ENCODE measurements around the gene SELENOO.

The SELENOO gene

DNA sequence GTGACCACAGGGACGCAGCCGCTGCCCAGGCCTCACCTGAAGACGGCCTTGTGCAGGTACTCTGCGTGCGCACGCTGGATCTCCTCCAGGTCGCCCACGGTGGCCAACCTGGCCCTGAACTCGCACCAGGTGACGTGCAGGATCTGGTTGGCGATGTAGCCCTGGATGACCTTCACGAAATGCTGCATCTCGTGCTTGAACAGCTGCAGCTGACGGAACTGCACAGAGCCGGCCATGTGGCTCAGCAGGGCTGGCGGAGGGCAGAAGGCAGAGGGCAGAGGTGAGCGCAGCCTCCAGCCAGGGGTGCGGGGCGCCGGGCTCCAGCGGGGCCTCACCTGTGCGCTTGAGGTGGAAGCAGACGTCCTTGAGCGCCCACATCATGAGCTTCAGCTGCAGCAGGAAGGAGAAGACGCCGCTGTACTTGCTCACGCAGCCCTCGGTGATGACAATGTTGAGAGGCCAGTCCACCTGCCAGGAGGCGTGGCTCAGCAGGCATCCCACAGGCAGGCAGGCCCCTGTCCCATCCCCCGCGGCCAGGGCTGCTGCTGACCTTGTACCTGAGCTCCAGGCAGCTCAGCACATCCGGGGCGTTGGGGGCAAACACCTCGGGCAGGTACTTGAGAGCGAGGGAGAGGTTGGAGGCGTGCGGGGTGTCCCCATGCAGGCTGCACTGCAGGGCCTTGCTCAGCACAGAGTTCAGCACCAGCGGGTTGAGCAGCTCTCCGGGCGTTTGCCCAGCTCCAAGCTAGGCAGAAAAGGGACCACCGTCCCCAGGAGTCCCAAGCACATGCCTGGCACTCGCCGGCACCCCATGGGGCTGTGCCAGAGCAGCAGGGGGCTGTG, 17.6 kb downstream of the SELENOO start:
- DNase-seq = no peak

DNA sequence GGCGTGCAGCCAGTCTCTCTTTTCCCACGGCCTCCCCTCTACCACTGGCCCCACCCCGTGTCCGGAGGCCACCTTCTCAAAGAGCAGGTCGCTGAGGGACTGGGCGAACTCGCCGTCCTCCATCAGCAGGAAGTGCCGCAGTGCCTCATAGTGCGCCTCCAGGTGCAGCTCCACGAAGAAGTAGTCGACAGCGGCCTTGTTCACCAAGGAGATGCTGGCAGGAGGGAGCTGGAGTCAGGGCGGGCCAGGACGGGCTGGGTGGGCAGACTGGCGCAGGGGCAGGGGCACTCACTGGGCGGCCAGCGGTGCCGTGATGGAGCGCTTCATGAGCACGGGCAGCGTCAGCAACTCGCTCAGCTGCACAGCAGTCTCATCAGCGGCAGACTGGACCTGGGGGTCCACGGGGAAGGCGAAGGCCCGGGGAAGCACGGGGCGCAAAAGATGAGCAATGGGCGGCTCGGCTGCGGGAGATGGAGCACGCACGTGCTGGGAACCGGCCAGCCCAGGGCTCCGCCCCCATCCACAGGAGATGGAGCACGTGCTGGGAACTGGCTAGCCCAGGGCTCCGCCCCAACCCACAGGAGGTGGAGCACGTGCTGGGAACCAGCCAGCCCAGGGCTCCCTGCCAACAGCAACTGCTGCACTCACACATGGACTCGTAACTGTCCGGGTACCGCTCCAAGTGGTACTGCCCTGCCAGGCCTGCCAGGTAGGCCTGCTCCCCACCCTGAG, 18.4 kb downstream of the SELENOO start:
- peak; percentile 78 for DNase-seq

DNA sequence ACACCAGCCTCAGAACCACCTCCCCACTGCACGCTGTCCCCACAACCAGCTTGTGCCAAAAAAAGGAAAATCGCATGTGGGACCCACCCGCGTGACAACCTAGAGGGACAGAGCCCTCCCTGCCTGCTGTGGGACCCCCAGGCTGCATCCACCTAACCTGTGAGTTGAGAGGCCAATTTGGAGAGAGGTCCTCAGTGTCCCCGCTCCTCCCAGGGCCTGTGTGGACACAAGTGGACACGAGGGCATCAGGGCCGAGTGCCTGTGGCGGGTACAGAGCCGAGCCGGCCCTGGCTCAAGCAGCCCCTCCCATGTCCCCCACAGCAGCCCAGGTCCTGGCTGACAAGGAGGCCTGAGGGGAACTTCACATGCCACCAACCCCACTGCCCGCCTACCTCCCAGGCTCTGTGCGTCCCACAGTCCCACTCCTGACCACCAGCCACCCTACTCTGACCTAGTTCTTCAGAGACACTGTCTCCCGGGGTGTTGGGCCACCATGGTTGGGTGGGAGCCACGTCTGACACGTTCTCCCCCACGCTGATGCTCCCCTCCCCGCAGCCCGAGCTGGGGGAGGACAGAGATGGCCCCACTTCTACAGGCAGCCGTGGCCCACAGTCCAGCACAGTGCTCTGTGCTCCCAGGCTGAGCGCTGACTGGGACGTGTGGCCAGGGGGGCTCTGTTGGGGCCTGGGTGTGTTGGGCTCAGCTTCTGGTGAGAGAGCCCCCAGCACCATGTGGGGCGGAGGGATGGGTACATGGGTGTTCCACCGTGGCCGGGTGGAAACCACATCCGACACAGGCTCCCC, 19.2 kb downstream of the SELENOO start:
- DNase-seq = no peak

GRCh38 chr22:50220603-50221409, 20.0 kb downstream of the SELENOO start:
- DNase-seq = no peak

GRCh38 chr22:50221410-50222300, 20.8 kb downstream of the SELENOO start:
- no peak for DNase-seq

DNA sequence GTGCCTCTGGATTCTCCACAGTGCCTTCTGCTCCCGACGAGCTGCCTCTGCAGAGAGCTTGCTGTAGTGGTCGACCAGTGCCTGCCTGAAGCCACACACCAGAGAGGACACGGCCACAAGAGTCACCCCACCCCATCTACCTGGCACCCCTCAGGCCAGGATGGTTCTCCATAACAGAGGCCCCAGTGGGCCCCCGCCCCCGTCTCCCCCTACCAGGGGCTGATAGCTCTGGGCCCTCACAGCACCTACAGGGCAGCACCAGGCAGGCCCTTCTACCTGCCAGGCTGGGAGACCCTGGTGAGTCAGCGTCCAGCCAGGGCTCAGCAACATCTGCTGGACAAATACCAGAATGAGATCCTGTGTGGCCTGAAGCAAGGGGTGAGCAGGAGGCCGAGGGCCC, 21.7 kb downstream of the SELENOO start:
- no peak for DNase-seq

DNA sequence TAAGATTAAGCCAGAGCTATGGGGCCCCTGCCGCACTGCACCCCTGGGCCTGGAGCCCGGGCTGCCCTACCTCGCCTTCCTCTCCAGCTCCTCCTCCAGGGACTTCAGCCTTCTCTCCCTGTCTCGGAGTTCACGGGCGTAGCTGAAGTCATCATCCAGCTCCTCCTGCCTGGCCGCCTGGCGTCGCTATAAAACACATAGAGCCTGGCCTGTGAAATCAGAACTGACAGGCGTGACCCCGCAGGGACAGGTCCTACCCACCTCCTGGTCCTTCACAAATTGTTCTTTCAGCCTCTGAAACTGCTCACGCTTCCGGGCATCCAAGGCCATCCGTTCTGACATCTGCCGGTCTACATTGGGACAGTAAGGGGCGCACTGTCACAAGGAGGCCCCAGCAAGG, 23.3 kb downstream of the SELENOO start:
- no peak for DNase-seq

DNA sequence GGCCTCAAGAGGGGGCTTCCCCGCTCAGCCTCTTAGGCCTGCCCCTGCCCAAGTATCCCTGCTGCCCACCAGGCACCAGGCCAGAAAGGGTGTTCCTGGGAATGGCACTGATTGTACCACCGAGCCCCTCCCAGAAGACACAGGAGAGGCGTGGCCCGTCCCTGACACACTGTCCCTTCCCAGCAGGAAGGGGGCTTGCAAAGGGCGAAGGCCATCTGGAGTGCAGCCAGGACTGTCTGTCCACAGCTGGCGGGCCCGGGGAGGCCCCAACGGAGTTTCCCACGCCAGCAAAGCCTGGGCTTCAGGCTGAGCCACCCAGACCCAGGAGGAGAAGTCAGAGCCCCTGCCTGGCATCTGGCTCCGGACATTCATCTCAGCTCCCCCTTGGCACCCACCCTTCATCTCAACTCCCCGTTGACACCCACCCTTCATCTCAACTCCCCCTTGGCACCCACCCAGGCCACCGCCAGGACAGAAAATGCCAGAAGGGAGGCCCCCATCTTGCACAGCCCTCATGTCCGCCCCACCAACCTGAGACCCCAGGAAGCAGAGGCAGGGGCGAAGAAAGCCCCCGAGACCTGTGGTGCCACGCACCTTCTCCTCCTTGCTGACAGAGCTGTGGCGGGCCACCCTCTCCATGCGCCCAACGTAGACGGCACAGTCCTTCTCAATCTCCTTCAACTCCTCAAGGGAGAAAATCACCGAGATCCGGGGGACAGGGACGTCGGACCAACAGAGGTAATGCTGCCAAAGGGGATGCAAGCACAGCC, 24.6 kb downstream of the SELENOO start:
- DNase-seq = no peak

DNA sequence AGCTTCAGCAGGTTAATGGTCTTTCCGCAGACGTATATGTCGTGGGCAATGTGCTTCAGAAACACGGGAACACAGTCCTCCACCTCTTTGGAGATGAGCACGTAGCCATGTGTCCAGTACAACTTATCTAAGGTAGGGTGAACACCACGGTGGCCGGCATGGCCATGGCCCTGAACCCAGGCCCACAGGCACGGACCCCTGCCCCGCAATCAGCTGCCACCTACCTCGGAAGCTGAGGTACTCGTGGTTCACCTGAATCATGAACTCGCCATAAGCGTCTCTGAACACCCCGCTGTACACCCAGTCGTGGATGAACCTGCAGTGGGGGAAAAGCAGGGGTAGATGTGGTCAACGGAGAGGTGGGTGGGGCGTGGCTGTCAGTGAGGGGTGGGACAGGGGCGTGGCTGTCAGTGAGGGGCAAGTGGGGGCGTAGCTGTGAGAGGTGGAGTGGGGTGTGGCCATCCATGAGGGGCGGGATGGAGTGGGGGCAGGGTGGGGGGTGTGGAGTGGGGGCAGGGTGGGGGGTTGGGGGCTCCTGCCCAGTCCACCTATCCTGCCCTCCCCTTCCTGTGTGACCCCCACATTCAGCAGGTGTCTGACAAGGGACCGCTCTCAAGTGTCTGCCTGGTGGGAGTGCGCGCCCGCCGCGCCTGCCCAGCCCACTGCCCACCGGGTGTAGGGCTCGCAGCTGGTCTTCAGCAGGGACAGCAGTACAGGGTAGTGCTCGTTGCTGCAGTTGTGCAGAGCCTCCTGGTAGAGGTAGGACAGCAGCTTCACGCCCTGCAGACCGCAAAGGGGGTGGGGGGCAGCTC, 25.5 kb downstream of the SELENOO start:
- DNase-seq = no peak

- no peak for DNase-seq
These were observed 26.0 kb downstream of the SELENOO start for GRCh38 chr22:50226875-50227165.

GRCh38 chr22:50227579-50228215, 26.9 kb downstream of the SELENOO start:
- DNase-seq = no peak

- no peak for DNase-seq
These were observed 27.6 kb downstream of the SELENOO start for GRCh38 chr22:50228366-50228765.

- no peak for DNase-seq
These were observed 28.6 kb downstream of the SELENOO start for GRCh38 chr22:50229370-50229769.

DNA sequence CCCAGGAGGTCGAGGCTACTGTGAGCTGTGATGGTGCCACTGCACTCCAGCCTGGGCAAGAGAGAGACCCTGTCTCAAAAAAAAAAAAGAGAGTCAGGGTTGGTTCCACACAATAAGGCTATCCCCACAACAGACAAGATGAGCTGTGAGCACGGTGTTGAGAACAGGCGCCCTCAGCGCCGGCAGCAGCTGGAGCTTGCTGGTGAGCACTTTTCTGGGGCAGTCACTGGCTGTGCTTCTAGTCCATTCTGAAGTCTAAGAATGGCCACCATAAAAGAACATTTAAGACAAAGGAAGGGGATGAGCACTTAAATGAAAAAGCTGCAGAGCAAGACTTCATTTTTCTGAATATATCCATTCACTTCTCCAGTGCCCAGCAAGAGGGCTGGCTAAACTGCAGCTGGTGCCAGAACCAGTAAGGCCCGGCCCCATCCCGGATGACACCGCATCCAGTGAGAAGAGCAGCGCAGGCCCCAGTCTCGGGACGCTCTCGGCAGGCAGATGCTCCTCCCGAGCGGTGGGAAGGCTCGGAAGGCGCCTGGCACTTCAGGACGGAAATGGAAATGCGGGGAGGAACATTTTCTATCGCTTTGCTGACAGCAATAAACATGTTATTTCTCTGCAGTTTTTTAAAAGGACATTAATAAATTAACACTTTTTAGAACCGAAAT, 31.8 kb downstream of the SELENOO start:
- DNase-seq = no peak

DNA sequence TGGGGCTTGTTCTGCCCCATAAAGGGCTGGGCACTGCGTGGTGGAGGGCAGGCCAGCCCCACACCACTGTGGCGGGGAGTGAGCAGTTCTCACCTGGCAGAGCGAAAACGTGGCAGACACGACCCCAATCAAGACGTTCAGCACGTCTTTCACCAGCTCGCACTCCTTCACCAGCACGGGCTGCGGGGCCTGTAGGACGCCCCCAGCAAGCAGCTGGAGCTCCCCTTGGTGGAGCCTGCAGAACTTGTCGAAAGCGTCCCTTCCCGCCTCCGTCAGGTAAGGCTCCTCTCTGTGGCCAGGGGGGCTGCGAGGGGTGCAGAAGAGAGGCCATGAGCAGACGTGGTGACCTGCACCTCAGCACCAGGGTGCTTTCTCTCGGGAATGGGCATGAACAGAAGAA, 32.4 kb downstream of the SELENOO start:
- DNase-seq = no peak

- no peak for DNase-seq
These were observed 36.1 kb downstream of the SELENOO start for GRCh38 chr22:50236731-50237409.

DNA sequence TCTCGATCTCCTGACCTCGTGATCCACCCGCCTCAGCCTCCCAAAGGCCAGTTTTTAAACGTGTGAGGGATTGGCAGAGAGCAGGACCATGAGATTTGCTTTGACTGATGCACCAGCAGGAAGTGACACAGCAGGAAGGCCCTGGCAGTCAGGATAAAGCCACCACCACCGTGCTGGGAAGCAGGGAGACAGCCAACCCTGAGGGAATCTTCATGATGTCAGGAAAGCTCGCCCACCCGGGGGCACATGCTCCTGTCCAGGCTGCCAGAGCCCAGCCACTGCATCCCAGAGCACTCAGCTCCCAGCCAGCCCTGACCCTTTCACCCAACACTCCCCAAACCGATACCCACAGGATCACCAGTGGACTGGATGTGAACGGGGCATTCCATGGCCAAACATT, 37.9 kb downstream of the SELENOO start:
- DNase-seq = no peak

- no peak for DNase-seq
These were observed 41.7 kb downstream of the SELENOO start for GRCh38 chr22:50242406-50242949.

All from T1000 (cell line).